Stimulated activated CD8-positive, alpha-beta memory T cell treated with anti-CD3 and anti-CD28 coated beads, Interleukin-4, amount 100 ng/mL, for 1 hour (primary cell): ENCODE data around the gene ZDHHC24.

Experiments
- DNase-seq, 2 donors: peaks; one replicate each; pipeline ENCODE4 v3.0.0-alpha.2; 2020; ENCODE audit warnings: low read depth in 2 of 2, low spot score in 1 of 2

ZDHHC24 gene

DNA sequence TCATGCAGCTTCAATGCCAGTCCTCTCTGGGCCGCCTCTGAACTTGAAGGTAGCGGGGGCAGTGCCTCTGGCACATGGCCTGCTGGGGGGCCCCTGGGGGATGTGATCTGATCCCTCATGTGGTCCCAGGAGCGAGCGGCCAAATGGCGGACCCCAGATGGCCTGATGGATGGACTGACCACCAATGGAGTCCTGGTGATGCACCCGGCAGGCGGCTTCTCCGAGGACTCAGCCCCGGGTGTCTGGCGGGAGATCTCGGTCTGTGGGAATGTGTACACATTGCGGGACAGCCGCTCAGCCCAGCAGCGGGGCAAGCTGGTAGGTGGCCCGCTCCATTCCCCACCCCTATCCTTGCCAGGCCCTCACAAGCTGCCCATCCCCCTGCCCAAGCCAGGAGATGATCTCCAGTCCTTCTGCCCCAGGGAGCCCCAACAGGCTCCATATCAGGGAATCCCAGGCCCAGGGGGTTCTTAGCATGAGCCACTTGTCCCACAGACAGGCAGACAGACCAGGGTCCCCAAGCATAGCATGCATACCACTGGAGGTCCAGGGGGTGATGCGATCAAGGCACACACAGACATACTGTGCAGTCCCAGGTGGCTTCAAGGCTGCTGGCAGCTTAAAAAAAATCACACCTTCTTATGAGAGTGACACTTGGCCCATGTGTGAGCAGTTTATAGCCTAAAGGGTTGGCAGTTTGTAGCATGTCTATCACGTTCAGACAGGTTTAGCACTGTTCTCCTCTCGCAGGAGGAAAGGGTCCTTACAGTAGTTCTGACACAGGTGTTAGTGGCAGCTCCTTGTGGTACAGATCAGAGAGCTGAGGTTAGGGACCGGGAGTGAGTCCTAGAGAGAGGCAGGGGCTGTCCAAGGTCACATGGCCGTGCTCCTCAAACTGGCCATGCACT is 72.0 kb downstream of the ZDHHC24 start:
- no peak for DNase-seq

- DNase-seq, result no peak
These were observed 72.7 kb downstream of the ZDHHC24 start for GRCh38 chr11:66473167-66473566.

DNA sequence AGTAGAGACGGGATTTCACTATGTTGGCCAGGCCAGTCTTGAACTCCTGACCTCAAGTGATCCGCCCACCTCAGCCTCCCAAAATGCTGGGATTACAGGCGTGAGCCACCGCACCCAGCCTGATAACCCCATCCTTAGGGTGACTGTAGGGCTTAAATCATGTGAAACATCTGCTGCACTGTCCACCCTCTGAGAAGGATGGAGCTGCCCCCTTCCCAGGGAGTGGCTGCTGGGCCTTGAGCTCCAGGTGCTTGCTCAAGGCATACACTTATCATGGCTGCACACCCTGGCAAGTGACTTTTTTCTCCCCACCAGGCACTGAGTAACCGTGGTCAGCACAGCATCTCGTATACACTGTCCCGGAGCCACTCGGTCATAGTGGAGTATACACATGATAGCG is 73.8 kb downstream of the ZDHHC24 start:
- no peak for DNase-seq

GRCh38 chr11:66471142-66471541 is 74.7 kb downstream of the ZDHHC24 start:
- no peak for DNase-seq
